Kidney capillary endothelial cell (primary cell): ENCODE data around the gene CYP4A22.
"Not testable (repeated sequence)": the region's sequence is repeated elsewhere in the genome, so short reads cannot be mapped to it uniquely, and the experiment has no call there.

Source experiments
- DNase-seq: peaks from one replicate; pipeline ENCODE4 v3.0.0-alpha.2; 2018; ENCODE audit warnings: low spot score

The CYP4A22 gene

DNA sequence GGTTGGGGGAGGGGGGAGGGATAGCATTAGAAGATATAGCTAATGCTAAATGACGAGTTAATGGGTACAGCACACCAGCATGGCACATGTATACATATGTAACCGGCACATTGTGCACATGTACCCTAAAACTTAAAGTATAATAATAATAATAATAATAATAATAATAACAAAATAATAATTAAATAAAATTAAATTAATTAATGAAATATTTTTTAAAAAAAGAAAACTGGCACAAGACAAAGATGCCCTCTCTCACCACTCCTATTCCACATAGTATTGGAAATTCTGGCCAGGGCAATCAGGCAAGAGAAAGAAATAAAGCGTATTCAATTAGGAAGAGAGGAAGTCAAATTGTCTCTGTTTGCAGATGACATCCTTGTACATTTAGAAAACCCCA, 20.7 kb downstream of the CYP4A22 start:
- not testable (repeated sequence) for DNase-seq

GRCh38 chr1:47160716-47161115, 23.5 kb downstream of the CYP4A22 start:
- no peak for DNase-seq

- DNase-seq: no peak
These were observed 24.2 kb downstream of the CYP4A22 start for GRCh38 chr1:47161298-47162040.

- DNase-seq: no peak
These were observed 27.3 kb downstream of the CYP4A22 start for GRCh38 chr1:47164552-47164951.

- no peak for DNase-seq
These were observed 35.5 kb downstream of the CYP4A22 start for GRCh38 chr1:47172782-47173181.

GRCh38 chr1:47174656-47175020, 37.4 kb downstream of the CYP4A22 start:
- DNase-seq: no peak

GRCh38 chr1:47175227-47175934, 38.1 kb downstream of the CYP4A22 start:
- peak; percentile 60 for DNase-seq

DNA sequence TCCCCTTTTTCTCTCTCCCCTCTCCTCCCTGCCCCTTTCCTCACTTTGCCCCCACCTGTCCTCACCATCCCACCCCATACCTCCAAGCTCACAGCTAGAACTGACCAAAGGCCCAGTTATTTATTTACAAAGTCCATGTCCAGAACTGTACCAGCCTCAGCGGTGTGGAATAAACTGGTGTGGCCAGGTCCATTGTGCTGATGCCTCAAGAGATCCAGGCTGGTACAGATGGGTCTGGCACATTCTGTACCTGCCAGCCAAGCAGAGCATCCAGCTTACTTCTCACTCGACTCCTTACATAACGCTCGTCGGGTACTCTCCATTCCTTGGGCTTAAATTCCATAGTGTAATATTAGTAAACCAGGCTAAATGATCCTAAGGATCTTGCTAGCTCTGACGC, 40.8 kb downstream of the CYP4A22 start:
- no peak for DNase-seq

GRCh38 chr1:47178654-47179016, 41.4 kb downstream of the CYP4A22 start:
- no peak for DNase-seq

DNA sequence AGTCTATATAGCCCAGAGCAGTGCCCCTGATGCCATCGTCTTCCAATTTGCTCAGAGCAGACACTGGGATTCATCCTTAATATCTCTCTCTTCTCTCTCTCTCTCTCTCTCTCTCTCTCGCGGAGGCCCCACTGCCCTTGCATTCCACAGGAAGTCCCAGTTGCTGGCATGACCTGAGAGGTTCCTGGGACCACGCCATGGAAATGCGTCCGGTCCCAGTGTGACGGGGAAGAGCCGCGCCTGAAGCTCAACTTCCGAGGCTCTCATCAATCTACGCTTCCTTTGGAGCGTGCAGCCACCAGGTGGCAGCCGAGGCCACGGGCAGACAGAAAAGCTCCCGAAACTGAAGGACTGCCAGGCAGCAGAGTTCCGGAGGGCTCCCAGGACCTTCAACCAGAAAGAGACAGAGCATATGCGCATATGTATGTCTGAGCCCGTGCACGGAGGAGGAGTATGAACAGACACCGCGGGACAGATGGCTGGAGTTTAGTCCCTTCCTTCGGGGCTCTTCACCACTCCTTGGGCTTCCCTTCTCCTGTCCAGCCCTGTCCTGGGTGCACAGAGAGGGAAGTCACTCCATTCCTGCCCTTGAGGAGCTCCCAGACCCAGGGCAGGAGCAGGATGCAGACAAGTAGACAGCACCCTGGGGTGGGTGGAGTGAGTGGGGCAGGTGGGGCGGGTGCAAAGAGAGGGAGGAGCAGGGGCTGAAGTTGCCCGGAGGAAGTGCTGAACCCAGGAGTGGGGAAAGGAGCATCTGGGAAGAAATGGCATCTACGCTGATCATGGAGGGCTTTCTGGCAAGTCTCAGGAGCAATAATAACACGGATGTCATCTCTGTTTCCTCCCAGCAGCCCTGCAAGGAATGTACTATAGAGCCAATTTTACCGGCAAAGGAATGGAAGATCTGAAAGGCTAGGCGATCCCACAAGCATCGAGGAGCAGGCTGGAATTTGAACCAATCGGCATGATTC, 42.1 kb downstream of the CYP4A22 start:
- DNase-seq: peak; percentile 93

DNA sequence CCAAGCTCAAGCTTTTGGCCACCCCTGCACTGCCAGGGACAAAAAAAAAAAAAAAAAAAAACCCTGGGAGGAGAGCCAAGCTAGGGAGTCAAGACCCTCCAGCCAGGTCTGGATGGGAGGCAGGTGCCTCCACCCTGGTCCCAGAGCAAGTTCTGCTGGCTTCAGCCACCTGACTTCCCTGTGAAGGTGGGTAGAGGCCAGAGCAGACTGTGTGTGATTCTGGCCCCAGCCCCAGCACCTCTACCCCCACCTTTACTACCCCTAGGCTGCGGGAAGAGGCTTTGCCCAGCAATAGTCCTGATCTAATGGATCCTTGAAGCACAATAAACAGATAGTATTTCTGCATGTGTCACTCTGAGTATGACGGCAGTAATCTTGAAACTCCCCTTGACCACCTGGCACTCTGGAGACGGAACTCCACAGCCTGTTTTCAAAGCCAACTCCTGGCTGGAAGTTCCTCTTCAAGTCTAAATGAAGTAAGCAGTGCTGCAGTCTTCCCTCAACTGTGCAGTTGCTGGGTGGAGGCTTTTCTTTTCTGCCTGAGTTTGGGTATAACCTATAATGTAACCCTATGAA, 42.8 kb downstream of the CYP4A22 start:
- DNase-seq: no peak

DNA sequence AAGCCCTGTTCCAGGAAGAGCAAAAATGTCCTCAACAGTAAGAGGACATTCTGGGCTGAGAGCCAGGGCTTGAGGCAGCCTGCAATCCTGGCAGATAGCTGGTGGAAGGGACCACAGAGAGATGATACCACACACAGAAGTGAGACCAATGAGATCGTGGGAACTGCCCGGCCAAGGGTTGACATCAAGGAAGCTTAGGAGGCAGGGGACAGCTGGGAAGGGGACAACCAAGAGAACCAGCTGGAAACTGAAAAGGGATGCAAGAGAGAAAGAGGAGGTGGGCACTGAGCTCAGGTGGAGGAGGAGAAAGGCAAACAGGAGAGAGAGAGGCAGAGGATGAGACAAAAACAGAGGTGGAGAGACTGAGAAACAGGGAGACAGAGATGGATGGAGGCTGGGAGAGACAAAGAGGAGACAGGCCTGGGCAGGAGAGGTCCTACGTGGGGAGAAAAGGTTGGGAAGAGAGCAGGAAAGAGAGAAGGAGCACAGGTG, 43.4 kb downstream of the CYP4A22 start:
- DNase-seq: no peak

GRCh38 chr1:47181095-47181954, 44.1 kb downstream of the CYP4A22 start:
- DNase-seq: no peak

DNA sequence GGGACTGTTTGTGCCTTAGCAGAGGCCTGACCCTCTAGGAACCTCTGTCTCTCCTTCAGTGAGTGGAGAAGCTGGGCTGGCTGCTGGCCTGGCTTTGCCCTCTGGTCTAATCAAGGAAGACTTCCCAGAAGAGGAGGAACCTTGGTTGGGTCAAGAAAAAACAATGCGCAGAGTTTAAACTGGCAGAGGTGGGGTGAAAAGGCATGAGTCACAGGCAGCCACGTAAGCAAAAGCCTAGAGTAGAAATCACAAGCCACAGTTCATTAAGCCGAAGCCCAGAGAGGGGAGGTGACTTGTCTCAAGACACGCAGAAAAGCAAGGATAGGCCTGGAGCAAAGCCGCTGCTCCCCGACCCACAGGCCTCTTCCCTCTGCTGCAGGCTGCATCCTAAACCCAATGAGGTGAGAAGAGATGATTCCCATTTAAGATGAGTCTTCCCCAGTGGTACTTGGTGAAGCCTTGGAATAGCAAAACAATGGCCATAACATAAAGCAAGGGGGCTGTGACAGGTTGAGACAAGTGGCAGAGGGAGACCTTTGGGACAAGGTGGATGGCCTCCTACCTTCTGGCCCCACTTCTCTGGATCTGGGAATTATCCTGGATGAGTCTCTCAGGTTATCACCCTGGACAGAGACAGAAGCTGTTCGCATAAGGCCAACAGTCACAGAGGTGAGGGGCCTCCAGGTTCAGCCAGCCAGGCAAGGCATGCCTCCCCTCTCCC, 44.9 kb downstream of the CYP4A22 start:
- DNase-seq: no peak

DNA sequence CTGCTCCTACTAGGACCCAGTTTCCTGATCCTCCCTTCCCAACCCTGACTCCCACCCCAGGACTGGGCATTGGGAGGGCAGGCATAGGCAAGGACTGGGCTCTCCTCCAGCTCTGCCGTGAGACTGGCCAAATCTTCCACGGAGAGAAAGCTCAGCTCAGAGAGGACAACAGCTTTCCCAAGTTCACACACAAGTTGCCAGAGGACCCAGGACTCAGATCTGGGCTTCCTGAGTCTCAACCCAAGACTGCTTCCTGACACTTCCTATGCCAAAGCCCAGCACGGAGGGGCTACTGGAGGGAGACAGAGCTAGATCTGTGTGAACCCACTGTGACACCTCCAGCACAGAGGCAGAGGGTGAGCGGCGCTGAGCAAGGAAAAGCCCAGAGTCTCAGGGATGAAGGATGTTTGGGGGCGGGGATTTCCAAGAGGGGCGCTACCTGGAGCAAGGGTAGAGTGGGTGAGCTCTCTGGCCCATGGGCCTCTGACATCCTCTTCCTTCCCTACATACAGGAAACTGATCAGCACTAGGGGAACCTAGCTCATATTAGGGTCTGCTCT, 45.5 kb downstream of the CYP4A22 start:
- DNase-seq: no peak

DNA sequence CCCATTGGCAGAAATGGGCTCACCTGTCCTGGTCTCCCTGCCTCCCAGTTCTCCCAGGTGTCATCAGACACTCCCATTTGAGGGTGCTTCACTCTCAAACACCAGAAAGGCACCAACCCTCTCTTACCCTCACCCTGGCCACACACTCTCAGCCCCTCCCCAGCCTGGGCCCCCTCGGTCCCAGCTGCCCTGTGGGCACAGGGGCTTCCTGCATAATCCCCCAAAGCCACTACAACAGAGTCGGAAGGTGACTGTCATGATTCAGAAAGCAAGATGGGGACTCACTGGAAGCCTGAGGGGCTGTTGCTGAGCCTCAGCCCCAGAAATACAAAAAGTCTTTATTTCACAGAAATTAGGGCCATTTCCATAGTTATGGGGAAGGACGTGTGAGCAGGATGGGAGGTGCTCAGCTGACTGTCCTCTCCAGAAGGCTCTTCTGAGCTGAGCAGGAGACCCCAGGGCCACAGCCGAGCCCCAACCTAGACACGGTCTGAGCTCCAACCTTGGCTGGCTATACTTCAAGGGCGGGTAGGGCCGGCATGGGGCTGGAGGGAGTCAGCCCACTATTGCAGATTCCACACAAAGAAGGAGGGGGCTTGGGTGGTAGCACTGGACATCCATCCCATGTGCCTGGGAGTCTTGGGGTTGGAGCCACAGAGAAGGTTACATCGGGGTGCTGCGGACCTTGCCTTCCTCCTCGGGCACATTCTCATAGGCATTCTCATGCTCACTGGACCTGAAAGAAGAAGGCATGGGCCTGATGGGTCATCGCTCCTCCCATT, 46.3 kb downstream of the CYP4A22 start:
- no peak for DNase-seq

DNA sequence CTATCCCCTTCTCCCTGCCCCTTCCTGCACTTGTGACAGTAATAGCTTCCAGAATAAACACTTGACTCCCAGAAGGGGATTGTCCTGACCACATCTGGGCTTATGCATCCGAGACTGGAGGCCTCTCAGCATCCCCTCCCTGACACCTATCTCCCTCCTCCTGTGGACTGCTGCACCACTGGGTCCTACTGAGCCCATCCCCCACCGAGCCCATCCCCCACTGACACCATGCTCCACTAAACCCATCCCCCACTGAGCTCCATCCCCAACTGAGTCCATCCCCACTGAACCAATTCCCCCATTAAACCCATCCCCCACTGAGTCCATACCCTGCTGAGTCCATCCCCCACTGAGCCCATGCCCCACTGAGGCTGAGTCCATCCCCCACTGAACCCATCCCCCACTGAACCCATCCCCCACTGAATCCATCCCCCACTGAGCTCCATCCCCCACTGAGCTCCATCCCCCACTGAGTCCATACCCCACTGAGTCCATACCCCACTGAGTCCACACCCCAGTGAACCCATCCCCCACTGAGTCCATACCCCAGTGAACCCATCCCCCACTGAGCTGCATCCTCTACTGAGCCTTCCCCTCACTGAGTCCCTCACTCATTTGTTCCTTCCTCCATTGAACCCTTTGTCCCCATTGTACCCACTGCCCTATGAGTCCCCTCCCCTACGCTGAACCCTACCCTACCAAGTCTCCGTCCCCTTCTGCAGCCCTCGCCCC, 47.0 kb downstream of the CYP4A22 start:
- DNase-seq: no peak

GRCh38 chr1:47184822-47185677, 47.8 kb downstream of the CYP4A22 start:
- DNase-seq: no peak
